HuH-7.5 (cell line): ENCODE data around the gene UNK.
"Not testable (repeated sequence)": the region's sequence is repeated elsewhere in the genome, so short reads cannot be mapped to it uniquely, and the experiment has no call there.

ENCODE experiments used
- DNase-seq: peaks from one replicate; pipeline ENCODE4 v3.0.0; 2011; ENCODE audit warnings: low spot score

The UNK gene

DNA sequence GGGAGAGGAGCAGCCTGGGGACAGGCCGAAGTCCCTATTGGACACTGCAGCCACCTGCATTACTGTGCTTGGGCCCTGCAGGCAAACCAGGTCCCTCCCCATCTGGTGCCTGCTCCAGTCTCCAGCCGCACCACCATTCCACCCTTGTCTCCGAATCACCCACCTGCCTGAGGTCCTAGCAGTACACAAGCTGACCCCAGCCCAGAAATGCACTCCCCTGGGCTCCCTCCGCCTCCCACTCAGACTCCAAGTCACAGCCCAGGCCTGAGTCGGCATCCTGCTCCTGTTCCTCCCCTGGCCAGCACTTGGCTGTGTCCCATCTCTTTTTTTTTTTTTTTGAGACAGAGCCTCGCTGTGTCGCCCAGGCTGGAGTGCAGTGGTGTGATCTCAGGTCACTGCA is 53.3 kb downstream of the UNK start:
- DNase-seq: no peak

- DNase-seq: no peak
Observed at GRCh38 chr17:75838410-75838809, 53.8 kb downstream of the UNK start.

DNA sequence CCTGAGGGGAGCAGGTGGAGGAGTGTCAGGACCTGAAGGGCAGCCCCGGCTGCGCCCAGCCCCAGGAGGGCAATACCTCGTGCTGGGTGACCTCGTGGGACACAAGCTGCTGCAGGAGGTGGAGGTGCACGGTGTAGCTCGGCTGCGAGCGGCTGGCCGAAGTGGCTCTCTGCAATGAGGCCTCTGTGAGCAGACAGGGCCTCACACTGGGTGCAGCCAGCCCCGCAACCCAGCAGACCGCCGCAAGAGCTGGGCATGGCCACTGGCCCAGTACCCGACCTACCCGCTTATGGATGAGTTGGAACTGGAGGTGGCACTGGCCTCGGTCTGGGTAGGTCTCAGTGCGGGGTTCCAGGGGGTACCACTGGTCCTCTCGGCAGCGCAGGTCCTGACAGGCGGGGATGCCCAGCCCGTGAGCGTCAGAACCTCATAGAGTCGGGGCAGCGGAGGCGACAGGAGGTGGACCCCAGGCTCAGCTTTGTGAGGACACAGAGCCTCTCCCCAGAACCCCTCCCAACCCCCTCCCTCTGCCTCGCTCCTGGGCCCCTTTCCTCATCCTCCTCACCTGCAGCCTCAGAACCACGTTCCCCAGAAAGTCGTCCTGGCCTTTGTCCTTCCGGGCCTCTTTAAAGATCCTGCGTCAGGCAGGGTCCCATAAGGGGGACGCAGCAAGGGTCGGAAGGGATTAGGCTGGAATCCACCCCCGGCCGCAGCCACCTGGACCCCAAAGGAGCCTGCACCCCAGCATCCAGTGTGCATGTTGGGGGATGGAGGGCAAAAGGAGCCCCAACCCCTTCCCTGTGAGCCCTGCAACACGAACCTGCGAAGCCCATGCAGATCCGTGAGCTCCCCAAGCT is 55.6 kb downstream of the UNK start:
- no peak for DNase-seq

GRCh38 chr17:75840799-75841164 is 56.2 kb downstream of the UNK start:
- no peak for DNase-seq

- DNase-seq: no peak
Observed at GRCh38 chr17:75842411-75842810, 57.8 kb downstream of the UNK start.

- no peak for DNase-seq
Observed at GRCh38 chr17:75842963-75843576, 58.5 kb downstream of the UNK start.

DNA sequence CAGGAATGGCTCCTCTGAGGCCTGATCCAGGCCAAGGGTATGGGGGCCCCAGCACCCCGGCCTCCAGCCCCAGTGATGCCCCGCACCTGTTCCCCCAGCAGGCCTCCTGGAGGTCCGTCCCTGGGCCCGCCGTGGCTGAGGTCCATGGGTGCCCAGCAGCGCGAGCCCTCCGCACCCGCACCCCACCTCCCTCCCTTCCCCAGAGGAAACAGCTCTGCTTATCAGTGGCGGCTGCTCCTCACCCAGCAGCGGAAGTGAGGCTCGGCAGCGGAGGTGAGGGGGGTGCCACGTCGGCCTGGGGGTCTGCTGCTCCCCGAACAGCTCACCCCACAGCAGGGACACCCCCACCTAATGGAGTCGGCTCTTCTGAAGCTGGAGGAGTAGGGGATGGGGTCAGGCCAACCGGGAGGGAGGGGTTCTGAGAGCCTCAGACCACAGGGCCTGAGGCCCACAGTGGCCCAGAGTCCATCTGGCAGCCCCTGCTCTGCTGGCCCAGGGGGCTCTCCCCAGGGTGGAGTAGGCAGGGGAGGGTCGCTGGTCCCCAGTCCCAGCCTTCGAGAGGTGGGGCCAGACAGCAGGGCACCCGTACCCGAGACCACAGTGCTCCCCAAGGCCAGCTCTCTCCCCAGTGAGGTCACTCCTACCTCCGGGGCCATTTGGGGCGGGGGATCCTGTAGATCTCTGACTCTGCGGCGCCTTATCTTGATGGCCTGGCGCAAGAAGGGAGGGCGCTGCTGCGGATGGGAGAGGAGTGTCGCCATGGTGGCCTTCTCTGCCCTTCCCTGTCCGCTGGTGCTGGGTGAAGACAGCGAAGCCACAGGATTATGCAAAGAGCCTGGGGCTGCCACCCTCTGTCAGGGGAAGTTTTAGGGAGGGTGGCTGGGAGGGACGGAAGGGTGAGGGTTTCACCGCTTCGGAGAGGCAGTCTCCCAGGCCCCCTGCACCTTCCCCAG is 59.2 kb downstream of the UNK start, which contains the start of gene UNC13D:
Gene UNC13D, minus strand, starts transcription at position 828 of the 953 bp plus-strand sequence. Its CDS starts 67 bp downstream, at position 761.
- no peak for DNase-seq

DNA sequence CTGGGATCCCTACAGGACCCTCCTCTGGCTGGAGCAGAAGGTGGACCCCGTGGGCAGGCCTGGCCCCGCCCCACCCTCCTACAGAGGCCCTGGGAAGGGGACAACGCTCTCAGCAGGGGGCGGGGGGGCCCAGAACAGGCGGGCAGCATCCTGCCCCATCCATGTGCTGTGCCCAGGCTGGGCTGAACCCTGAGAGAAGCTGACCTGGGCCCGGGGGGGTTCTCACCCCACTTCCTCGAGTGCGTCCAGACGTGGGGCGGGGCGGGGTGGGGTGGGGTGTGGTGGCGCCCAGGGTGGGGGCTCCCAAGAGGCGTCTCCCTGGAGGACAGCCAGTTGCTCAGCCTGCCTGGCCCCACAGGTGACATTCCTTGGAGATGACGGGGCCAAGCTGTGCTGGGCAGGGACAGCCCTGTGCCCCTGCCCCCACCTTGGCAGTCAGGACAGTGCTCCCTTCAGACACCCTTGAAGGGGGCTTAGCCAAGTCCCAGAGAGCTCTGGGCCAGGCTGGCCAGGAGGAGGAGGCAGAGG is 60.0 kb downstream of the UNK start:
- DNase-seq: no peak

- peak; percentile 86 for DNase-seq
Observed at GRCh38 chr17:75845058-75845711, 60.6 kb downstream of the UNK start.

DNA sequence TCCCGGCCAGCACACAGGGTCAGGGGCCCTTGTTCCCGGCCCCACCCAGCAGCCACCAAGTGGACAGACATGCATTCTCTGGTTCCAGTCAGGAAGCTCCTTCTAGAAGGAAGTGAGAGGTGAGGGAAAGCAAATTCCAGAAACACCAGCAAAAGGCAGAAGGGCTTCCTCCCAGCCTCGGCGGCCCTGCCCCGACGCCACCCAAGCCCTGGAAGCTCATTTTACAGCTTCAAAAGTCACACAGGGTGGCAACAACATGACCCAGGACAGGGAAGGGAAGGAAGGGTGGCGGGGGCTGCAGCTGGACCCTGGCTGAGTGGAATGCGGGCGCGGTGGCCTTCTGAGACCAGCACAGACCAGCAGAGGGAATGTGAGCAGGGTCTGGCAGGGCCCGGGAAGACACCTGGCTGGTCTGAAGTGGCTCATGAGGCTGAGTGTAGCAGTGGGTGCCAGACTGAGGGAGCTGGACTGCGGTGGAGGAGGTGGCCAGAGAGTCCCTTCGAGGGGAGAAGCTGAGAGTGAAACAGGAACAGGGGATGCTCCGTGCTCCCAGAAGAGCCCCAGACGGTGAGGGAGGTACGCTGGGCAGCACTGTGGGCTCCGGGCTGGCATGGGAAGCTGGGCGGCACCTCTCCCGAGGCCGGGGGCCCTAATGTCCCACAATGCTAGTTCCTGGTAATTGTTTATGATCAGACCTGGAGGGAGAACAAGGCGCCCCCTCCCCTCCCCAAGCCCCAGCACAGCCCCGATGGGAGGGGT is 61.5 kb downstream of the UNK start:
- no peak for DNase-seq

DNA sequence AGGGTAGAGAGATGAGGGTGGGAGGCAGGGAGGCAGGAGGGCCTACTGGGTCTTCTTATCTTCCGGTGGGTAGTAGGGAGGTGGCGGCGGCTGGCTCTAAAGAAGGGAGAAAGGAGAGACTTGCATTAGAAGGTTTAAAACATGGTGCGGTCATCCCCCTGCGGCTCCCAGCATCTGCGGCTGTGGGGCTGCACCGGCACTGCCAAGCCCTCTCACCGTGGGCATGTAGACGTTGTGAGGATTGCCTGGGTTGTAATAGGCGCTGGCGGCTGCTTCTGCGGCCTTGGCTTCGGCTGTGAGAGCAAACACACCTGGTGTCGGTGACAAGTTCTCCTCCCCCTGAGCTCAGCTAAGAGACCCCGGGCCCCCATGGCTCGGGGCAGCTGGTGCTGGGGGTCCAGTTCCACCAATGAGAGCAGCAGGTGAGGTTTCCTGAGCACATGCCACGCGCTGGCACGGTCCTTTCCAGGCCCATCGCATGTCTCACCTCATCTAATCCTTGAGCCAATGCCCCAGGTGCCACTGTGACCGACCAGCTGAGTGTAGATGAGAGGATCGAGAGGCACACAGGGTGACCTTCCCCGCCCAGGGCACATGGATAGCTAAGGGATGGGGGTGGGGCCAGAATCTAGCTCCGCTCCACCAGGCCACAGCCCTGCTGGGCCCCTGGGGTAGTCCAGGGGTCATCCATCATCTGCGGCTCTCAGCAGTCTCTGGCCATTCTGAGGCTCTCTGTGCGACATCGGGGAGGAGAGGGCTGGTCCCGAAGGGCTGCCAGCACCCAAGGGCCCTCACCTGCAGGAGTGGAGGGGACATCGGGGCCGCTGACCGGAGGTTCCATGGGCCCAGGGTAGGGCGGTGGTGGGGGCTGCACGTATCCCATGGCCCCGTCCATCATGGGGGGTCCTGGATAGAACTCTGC is 62.3 kb downstream of the UNK start:
- DNase-seq: no peak

GRCh38 chr17:75847614-75848522 is 63.3 kb downstream of the UNK start:
- DNase-seq: no peak

DNA sequence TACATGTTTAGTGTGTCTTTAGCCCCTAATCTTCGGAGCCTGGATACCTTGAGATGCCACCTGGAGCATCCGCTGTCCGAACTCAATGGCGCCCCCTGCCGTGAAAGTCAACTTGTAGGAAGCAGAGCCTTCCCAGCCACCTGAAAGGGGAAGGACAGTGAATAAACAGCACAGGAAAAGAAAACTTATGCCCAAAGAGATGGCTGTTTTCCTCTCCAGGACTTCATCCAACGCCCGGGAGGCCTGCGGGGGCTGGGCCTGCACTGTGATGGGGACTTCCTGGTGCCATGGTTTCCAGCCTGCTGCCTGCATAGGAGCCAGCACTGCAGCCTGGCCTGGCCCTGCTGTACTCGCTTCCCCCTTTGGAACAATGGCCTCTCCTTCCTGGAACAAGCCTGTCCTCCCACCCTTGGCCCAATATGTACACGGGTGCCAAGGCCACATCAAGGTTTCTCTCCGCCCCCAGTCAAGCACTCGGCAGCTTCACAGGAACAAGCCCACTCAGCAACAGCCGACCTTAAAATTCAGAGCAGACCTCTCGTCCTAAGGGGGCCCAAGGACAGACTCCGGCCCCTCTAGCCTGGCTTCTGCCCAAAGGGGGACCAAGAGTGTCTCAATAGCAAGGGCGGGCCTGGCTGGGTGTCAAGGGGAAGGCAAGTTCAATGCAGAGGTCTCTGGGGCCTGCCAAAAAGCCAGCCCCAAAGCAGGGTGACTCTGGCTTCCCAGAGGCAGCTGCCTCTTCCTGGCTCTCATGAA is 64.1 kb downstream of the UNK start:
- DNase-seq: no peak

DNA sequence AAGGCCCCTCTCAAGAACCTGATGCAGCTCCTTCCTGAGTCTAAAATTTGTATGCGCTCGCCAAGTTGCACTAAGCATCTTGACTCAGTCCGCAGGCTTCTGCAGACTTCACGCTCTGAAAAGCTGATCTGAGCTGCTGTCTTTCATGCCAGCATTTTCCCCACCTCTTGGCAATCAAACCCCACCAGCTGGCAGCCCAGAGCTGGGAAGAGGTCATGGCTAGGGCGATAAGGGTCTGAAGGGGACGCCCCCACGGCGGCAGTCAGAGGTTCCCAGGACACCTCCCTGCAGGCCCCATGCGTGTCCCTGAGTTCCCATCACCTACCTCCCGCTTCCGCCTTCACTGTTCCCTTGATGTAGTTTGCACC is 64.7 kb downstream of the UNK start:
- no peak for DNase-seq

DNA sequence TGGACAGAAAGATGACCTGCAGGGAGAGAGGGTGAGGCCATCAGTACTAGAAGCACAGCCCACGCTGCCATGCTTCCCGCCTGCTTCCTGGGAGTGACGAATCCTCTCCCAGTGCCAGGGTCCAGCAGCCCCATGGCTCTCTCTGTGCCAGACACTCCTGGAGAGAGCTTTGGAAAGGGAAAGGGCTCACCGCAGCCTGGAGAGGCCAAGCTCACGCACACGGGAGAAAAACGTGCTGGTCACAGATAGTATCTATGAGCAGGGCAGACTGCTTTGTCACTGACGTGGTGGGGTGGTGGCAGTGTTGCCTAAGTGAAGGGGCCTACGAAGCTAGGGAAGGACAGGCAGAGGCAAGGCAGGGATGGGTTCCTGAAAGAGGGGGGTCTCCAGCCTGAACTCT is 65.1 kb downstream of the UNK start:
- no peak for DNase-seq

GRCh38 chr17:75850928-75851692 is 66.5 kb downstream of the UNK start:
- DNase-seq: no peak

- DNase-seq: not testable (repeated sequence)
Observed at GRCh38 chr17:75851693-75851991, 67.0 kb downstream of the UNK start.
